NCI-H345 treated with DMSO at 0.1 percent for 48 hours (cell line): ENCODE data around the gene STOM.

Experiments
- DNase-seq: peaks from one replicate; lab custom pipeline; 2025; ENCODE audit not compliant: unreplicated experiment; lab: John Stamatoyannopoulos, UW

STOM gene

GRCh38 chr9:121372239-121373010, 2.4 kb upstream of the STOM start:
- no peak for DNase-seq

- DNase-seq = no peak
Observed at GRCh38 chr9:121371495-121372061, 1.5 kb upstream of the STOM start.

- no peak for DNase-seq
Observed at GRCh38 chr9:121368745-121369144, 1.3 kb downstream of the STOM start.

GRCh38 chr9:121368138-121368522, 1.9 kb downstream of the STOM start:
- no peak for DNase-seq

GRCh38 chr9:121367306-121368137, 2.5 kb downstream of the STOM start:
- DNase-seq = no peak

GRCh38 chr9:121366611-121367192, 3.3 kb downstream of the STOM start:
- no peak for DNase-seq

GRCh38 chr9:121365564-121365963, 4.5 kb downstream of the STOM start:
- no peak for DNase-seq

GRCh38 chr9:121364886-121365285, 5.2 kb downstream of the STOM start:
- no peak for DNase-seq

- DNase-seq = no peak
Observed at GRCh38 chr9:121364077-121364476, 6.0 kb downstream of the STOM start.

GRCh38 chr9:121363622-121363961, 6.5 kb downstream of the STOM start:
- no peak for DNase-seq

- no peak for DNase-seq
Observed at GRCh38 chr9:121362813-121363621, 7.0 kb downstream of the STOM start.

GRCh38 chr9:121360601-121361374, 9.3 kb downstream of the STOM start:
- no peak for DNase-seq

GRCh38 chr9:121359351-121360294, 10.4 kb downstream of the STOM start:
- no peak for DNase-seq

- DNase-seq = no peak
Observed at GRCh38 chr9:121358751-121359150, 11.3 kb downstream of the STOM start.

GRCh38 chr9:121357011-121357410, 13.0 kb downstream of the STOM start:
- no peak for DNase-seq

GRCh38 chr9:121354762-121355161, 15.3 kb downstream of the STOM start:
- no peak for DNase-seq

GRCh38 chr9:121354141-121354540, 15.9 kb downstream of the STOM start:
- DNase-seq = no peak

- DNase-seq = no peak
Observed at GRCh38 chr9:121353241-121354061, 16.6 kb downstream of the STOM start.
